GM19395 (cell line): ENCODE results near the gene UBE2D2.
"Not testable (repeated sequence)": the region's sequence is repeated elsewhere in the genome, so short reads cannot be mapped to it uniquely, and the experiment has no call there.

ENCODE experiments used
- ATAC-seq: cut with Tn5 transposase; IDR thresholded peaks from one replicate; pipeline ENCODE4 v1.9.1; 2021; ENCODE audit warnings: mild to moderate bottlenecking, moderate library complexity; ENCODE audit not compliant: unreplicated experiment

Gene UBE2D2

GRCh38 chr5:139578325-139578724 lies 17.2 kb downstream of the UBE2D2 start:
- ATAC-seq = no peak

DNA sequence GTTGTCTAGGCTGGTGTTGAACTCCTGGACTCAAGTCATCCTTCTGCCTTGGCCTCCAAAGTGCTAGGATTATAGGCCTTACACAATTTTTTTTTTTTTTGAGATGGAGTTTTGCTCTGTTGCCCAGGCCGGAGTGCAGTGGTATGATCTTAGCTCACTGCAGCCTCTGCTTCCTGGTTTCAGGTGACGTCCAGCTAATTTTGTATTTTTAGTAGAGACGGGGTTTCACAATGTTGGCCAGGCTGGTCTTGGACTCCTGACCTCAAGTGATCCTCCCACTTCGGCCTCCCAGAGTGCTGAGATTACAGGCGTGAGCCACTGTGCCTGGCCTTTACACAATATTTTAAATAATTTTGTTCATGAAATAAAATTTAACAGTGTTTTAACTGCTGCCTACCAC lies 21.0 kb downstream of the UBE2D2 start:
- not testable (repeated sequence) for ATAC-seq

- no peak for ATAC-seq
Observed at GRCh38 chr5:139584137-139584536, 23.0 kb downstream of the UBE2D2 start.

- not testable (repeated sequence) for ATAC-seq
Observed at GRCh38 chr5:139588116-139588515, 27.0 kb downstream of the UBE2D2 start.

- no peak for ATAC-seq
Observed at GRCh38 chr5:139588962-139589361, 27.8 kb downstream of the UBE2D2 start.

- ATAC-seq = peak; percentile 56
Observed at GRCh38 chr5:139592289-139592688, 31.1 kb downstream of the UBE2D2 start.

GRCh38 chr5:139593076-139593475 lies 31.9 kb downstream of the UBE2D2 start:
- ATAC-seq = not testable (repeated sequence)

DNA sequence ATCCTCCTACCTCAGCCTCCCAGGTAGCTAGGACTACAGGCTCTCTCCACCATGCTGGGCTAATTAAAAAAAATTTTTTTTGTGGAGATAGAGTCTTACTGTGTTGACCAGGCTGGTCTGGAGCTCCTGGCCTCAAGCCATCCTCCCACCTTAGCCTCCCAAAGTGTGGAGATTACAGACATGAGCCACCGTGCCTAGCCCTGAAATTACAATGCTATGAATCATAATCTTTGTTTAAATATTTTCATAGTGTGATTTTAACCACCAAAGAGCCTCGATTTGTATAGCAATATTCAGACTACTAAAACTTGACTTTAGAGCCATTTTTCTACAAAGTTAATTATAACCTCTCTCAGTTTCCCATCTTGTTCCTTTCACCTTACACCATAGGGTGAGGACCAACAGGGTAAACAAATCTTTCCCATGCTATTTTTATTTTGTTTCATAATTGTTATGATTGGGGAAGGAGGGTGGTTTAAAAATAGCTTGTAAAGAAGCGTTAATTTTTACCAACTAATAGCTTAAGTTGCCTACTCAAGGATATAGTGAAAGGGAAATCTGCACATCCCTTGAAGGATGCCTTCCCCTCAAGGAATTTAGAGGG lies 32.7 kb downstream of the UBE2D2 start:
- ATAC-seq = no peak

DNA sequence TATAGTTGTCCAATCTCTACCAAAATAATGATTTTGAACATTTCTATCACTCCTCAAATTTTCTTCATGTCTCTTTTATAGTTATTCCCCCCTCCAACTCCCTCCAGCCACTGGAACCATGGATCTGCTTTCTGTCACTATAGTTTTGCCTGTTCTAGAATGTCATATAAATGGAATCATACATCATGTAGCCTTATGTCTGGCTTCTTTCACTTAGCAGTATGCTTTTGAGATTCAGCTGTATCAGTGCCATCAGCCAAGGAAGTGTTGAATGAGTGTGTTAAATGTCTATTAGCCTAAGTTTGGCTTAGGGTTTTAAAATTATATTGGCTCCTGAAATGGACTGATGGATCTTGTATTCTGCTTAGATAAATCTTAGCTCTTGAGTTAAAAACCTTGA lies 36.0 kb downstream of the UBE2D2 start:
- ATAC-seq = no peak

DNA sequence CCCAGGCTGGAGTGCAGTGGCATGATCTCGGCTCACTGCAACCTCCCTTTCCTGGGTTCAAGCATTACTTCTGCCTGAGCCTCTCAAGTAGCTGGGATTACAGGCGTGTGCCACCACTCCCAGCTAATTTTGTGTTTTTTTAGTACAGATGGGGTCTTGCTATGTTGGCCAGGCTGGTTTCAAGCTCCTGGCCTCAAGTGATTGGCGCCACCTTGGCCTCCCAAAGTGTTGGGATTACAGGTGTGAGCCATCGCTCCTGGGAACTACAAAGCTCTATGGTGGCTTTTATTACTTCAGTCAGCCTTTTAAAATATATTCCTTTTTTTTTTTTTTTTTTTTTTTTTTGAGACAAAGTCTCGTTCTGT lies 37.4 kb downstream of the UBE2D2 start:
- ATAC-seq = not testable (repeated sequence)

DNA sequence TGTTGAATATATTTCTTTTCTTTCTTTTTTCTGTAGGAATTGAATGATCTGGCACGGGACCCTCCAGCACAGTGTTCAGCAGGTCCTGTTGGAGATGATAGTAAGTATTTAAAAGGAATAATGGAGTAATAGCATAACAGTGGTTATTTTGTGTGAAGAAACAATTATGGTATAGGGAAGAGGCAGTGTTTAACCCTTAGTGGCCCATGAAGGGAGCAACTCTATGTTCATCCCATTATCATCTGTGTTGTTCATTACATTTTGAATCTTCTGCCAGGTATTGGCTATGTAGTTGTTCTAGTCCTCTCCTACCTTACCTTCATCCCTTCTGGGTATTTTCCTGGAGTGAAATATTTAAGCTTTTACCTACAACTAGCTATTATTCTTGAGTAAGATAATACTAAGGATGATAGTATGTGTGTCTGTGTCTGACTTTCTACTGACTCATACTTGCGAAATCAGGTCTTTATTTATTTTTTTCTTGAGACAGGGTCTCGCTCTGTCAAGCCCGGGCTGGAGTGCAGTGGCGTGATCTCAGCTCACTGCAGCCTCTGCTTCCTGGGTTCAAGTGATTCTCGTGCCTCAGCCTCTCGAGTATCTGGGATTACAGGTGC lies 39.3 kb downstream of the UBE2D2 start:
- ATAC-seq = no peak

DNA sequence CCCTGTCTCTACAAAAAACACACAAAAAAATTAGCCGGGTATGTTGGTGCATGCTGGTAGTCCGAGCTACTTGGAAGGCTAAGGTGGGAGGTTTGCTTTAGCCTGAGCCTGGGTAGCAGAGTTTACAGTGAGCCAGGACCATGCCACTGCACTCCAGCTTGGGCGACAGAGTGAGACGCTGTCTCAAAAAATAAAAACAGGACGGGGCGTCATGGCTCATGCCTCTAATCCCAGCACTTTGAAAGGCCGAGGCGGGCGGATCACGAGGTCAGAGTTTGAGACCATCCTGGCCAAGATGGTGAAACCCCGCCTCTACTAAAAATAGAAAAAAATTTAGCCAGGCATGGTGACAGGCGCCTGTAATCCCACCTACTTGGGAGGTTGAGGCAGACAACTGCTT lies 40.3 kb downstream of the UBE2D2 start:
- ATAC-seq = no peak

- not testable (repeated sequence) for ATAC-seq
Observed at GRCh38 chr5:139601948-139602347, 40.8 kb downstream of the UBE2D2 start.

DNA sequence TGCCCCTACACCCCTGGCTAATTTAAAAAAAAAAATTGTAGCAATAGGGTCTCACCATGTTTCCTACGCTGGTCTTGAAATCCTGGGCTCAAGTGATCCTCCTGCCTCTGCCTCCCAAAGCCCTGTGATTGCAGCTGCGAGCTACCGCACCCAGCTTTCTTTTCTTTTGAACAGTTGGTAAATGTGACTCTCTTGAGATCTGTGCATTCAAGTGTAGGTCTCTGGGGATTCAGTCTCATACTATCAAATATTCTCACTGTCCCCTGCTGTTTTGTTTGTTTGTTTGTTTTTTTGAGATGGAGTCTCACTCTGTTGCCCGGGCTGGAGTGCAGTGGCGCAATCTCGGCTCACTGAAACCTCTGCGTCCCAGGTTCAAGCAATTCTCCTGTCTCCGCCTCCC lies 44.7 kb downstream of the UBE2D2 start:
- ATAC-seq = no peak

GRCh38 chr5:139611703-139612584 lies 50.8 kb downstream of the UBE2D2 start:
- no peak for ATAC-seq

GRCh38 chr5:139619861-139620260 lies 58.7 kb downstream of the UBE2D2 start:
- no peak for ATAC-seq

DNA sequence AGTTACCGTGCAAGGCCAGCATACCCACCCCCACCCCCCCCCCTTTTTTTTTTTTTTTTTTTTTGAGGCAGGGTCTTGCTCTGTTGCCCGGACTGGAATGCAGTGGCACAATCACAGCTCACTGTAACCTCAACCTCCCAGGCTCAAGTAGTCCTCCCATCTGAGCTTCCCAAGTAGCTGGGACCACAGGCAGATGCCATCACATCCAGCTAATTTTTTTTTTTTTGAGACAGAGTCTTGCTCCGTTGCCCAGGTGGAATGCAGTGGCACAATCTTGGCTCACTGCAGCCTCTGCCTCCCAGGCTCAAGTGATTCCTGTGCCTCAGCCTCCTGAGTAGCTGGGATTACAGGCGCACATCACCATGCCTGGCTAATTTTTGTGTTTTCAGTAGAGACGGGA lies 64.3 kb downstream of the UBE2D2 start:
- not testable (repeated sequence) for ATAC-seq

DNA sequence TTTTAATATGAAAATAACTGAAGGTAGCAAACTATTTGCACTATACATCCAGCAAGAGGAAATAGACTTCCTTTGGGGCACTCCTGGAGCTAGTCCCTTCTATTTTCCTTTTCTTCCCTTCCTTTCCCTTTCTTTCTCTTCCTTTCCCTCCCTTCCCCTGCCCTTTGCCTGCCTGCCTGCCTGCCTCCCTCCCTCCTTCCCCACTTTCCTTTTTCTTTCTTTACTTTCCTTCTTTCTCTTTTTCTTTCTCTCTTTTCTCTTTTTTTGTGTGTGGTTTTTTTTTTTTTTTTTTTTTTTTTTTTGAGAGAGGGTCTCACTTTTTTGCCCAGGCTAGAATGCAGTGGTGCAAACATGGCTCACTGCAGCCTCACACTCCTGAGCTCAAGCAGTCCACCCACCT lies 69.7 kb downstream of the UBE2D2 start:
- no peak for ATAC-seq

DNA sequence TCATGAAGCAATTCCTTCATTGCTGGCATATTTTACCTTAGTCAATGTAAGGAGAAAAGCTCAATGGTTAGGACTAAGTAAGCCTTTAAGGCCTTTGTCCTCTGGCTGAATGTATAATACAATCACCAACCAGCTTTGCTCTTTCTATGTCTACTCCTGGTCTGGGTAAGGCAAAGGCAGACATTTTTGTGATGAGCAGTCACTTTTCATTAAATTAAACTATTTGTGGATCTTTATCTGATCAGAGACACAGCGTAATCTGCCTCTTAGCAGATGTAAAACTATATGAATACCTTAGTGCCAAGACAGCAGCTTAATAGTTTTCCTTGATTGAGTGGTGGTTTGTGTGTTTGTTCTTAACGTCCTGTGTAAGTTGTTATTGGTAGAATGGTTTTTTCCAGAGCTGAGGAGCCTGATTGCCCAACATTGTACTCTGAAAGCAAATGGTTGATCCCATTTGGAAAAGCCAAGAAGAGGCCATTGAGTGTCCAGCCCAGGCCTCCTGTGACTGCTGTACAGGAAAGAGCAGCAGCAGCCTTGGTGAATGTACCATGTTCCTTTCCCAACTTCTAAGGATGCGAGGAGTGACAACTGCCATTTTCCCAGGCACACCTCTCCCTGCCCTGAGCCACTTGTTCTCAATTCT lies 70.5 kb downstream of the UBE2D2 start:
- ATAC-seq = no peak

- ATAC-seq = peak; percentile 29
Observed at GRCh38 chr5:139633295-139634027, 72.3 kb downstream of the UBE2D2 start.

DNA sequence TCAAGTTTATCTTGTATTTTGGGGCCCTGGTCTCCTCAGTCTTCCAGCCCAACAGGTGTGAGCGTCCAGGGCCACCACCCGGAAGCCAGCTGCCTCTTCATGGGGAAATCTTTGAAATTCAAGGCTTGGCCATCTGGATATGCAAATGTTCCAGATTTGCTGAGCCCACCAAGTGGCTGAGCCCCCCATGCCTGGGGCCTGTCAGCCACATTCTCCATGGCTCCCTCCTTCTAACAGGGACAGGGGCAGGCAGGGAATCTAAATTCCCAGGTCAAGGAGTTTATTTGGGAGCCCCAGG lies 72.8 kb downstream of the UBE2D2 start:
- ATAC-seq = no peak
